NCI-H1092 (cell line): ENCODE results near the gene RNF167.

Experiments used
- DNase-seq: peaks from one replicate; lab custom pipeline; 2025; lab: John Stamatoyannopoulos, UW

RNF167 gene

GRCh38 chr17:4938688-4939545, 1.2 kb upstream of the RNF167 start:
- no peak for DNase-seq

- DNase-seq = no peak
Observed at GRCh38 chr17:4939546-4939795, 597 bp upstream of the RNF167 start.

- no peak for DNase-seq
Observed at GRCh38 chr17:4940555-4941318, 669 bp downstream of the RNF167 start.

- DNase-seq = no peak
Observed at GRCh38 chr17:4941319-4941610, 1.2 kb downstream of the RNF167 start.

GRCh38 chr17:4942760-4943508, 2.9 kb downstream of the RNF167 start:
- no peak for DNase-seq

GRCh38 chr17:4944163-4944553, 4.1 kb downstream of the RNF167 start:
- DNase-seq = no peak

- no peak for DNase-seq
Observed at GRCh38 chr17:4944554-4945175, 4.6 kb downstream of the RNF167 start.

- DNase-seq = no peak
Observed at GRCh38 chr17:4945176-4945943, 5.3 kb downstream of the RNF167 start.

GRCh38 chr17:4945944-4946280, 5.8 kb downstream of the RNF167 start:
- DNase-seq = no peak

- no peak for DNase-seq
Observed at GRCh38 chr17:4946312-4946976, 6.4 kb downstream of the RNF167 start.

- DNase-seq = no peak
Observed at GRCh38 chr17:4947010-4947410, 6.9 kb downstream of the RNF167 start.

GRCh38 chr17:4947411-4948165, 7.5 kb downstream of the RNF167 start:
- DNase-seq = no peak

- DNase-seq = peak; percentile 52
Observed at GRCh38 chr17:4948166-4948930, 8.3 kb downstream of the RNF167 start, which contains the start of gene PFN1. PFN1 (minus strand) TSS chr17:4948530; CDS start chr17:4948394, 136 bp downstream.

GRCh38 chr17:4948931-4949320, 8.9 kb downstream of the RNF167 start:
- DNase-seq = peak; percentile 54

GRCh38 chr17:4949321-4950074, 9.4 kb downstream of the RNF167 start:
- DNase-seq = no peak

GRCh38 chr17:4950075-4950745, 10.1 kb downstream of the RNF167 start:
- DNase-seq = no peak

GRCh38 chr17:4950746-4951204, 10.7 kb downstream of the RNF167 start, which contains the start of gene ENO3:
ENO3 (plus strand) TSS chr17:4951119; CDS start chr17:4951830, 711 bp downstream.
- peak; percentile 33 for DNase-seq

- no peak for DNase-seq
Observed at GRCh38 chr17:4951486-4951885, 11.4 kb downstream of the RNF167 start.
